Fibroblast of mammary gland (primary cell): Measurements from ENCODE around the gene KRT84.

Source experiments
- DNase-seq: peaks from one replicate; pipeline ENCODE4 v3.0.0-alpha.2; 2010; ENCODE audit warnings: low read depth
- H3K4me3 ChIP-seq: 2 replicates; pipeline ENCODE4 v1.5.1; 2011; ENCODE audit warnings: low read depth, mild to moderate bottlenecking, low read length, moderate library complexity; ENCODE audit not compliant: control insufficient read depth
- TF ChIP-seq, protein P1 (sequence below): conservative IDR thresholded peaks from 2 replicates; pipeline ENCODE4 v1.5.1; 2011; ENCODE audit warnings: low read depth, low read length, inconsistent platforms; ENCODE audit not compliant: control insufficient read depth, insufficient read depth

Gene KRT84

GRCh38 chr12:52332381-52332780 is 53.1 kb downstream of the KRT84 start:
- TF ChIP-seq, protein P1, sequence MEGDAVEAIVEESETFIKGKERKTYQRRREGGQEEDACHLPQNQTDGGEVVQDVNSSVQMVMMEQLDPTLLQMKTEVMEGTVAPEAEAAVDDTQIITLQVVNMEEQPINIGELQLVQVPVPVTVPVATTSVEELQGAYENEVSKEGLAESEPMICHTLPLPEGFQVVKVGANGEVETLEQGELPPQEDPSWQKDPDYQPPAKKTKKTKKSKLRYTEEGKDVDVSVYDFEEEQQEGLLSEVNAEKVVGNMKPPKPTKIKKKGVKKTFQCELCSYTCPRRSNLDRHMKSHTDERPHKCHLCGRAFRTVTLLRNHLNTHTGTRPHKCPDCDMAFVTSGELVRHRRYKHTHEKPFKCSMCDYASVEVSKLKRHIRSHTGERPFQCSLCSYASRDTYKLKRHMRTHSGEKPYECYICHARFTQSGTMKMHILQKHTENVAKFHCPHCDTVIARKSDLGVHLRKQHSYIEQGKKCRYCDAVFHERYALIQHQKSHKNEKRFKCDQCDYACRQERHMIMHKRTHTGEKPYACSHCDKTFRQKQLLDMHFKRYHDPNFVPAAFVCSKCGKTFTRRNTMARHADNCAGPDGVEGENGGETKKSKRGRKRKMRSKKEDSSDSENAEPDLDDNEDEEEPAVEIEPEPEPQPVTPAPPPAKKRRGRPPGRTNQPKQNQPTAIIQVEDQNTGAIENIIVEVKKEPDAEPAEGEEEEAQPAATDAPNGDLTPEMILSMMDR = no peak
- no peak for DNase-seq
- H3K4me3 ChIP-seq = no peak overlapping the region

DNA sequence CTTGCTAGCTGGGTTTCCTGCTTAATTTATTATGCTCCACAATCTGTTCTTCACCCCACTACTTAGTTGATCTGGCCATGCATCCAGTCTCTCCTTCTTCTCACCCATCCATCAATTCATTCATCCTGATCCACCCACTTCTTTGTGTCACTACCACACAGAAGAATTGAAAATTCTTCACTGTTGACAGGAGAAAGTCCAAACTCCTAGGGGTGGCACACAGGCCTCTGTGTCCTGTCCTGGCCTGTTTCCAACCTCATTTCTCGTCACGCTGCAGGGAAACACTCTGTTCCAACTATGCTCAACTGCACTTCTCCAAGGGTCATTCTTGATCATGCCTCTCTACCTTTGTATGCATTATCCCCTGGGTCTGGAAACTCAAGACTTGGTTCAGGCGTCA is 53.6 kb downstream of the KRT84 start:
- no peak for DNase-seq
- TF ChIP-seq, protein P1 = no peak
- no peak overlapping the region for H3K4me3 ChIP-seq

GRCh38 chr12:52331039-52331438 is 54.4 kb downstream of the KRT84 start:
- DNase-seq = no peak
- TF ChIP-seq, protein P1 = no peak
- H3K4me3 ChIP-seq = no peak overlapping the region

DNA sequence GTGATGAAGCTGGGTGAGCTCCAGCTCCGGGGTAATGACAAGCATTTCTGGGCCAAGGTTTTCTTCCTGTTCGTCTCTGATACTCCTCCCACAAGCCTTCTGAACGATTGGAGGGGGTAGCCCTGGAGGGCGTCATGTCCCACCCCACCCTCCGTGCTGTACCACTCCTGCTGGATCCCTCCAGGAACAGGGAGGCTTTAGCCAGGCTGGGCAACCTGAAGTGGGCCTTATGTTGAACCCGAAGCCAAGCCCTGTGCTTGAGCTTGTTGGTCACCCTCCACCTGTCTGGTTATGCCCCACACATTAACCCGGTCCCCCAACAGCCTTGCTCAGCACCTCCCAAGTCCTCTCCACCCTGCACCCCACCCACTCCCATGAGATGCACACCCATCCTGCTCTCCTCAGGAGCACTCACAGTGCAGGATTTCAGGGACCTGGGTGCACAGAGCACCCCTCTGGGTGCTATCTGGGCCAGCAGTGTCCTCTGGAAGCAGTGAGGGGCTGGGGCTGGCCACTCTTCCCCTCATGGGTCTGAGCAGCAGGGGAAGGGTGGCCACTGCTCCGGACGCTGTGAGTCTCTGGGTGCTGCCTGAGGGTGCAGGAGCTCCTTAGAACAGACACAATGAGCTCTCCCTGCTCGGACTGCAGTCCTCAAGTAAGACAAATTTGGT is 57.5 kb downstream of the KRT84 start:
- TF ChIP-seq, protein P1 = no peak
- DNase-seq = no peak
- H3K4me3 ChIP-seq = no peak overlapping the region
